ENCODE measurements around the gene ATP2A2. TPM values are rescaled to one million over a fixed set of nuclear protein-coding genes. Genes with fewer than 3 reads are reported as not detected.

ATP2A2 gene
- total and polyA plus RNA-seq, 2 of the 8 experiments (the other 6 are each of a cell fraction or from before 2014, with no cell fraction given), result 86.1 to 271 TPM

DNA sequence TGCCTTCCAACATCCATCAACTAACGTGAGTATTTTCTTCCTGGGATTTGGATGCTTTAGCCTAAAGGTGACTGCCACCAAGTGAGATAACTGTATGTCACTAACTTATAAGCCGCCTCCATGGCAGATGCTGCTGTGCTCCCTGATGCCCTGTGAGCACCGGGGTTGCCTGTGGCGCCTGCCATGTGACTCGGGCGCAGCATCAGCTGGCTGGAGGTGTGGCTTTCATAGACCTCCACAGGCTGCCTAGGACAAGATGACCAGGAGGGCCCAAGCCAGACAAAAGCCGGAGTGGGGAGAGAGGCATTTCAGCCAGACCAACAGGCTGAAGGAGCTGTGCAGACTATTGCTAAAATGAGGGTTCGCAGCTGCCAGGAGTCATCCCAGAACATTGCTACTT, 66.7 kb downstream of the ATP2A2 start:
- Histone ChIP-seq H3K4ac (replicated peaks; ENCODE audit: insufficient read length, low read depth, low read length) (no peak overlapping the region), H3K4me2 (ENCODE audit: insufficient read depth in 1 of 2, low read depth in 2 of 2, low read length in 2 of 2) (no peak overlapping the region), H2BK120ac (replicated peaks; ENCODE audit: low read depth, low read length) (no peak overlapping the region), H3K9ac (replicated peaks in 1 of 4; ENCODE audit: extremely low read depth in 1 of 4, low read depth in 3 of 4, low read length in 3 of 4) (no peak overlapping the region), H4K91ac (replicated peaks; ENCODE audit: insufficient read length, low read length) (no peak overlapping the region), H4K5ac (ENCODE audit: insufficient read length, low read depth, low read length) (no peak overlapping the region), H3K4me3 (ENCODE audit: extremely low read depth in 1 of 4, insufficient read depth in 2 of 4, low read depth in 3 of 4, low read length in 4 of 4) (no peak overlapping the region), H3K4me1 (replicated peaks in 1 of 4; ENCODE audit: control insufficient read depth in 3 of 4, insufficient read depth in 4 of 4, low read length in 3 of 4) (no peaks in the 10 kb centered on the region; a peak in 2 of 7 replicates), H2AK5ac (ENCODE audit: low read depth, low read length) (no peak overlapping the region), H2BK15ac (ENCODE audit: low read length) (no peak overlapping the region), H3K79me1 (ENCODE audit: low read depth, low read length) (peaks cover 2% of the 10 kb centered on the region; the same call in 1 of the 2 replicates), H3K18ac (ENCODE audit: extremely low read depth, low read length) (no peak overlapping the region), H4K20me1 (replicated peaks in 1 of 2; ENCODE audit: control insufficient read depth in 1 of 2, insufficient read depth in 2 of 2, low read length in 2 of 2) (peaks cover 5 to 11% of the 10 kb centered on the region in 2 experiments), H3K27me3 (replicated peaks in 1 of 4; ENCODE audit: control insufficient read depth in 3 of 4, extremely low read depth in 1 of 4, insufficient read depth in 3 of 4, low read length in 3 of 4) (no peaks in the 10 kb centered on the region), H3K23ac (ENCODE audit: insufficient read length) (no peak overlapping the region), H3K36me3 (ENCODE audit: control insufficient read depth in 2 of 4, insufficient read depth in 4 of 4, low read length in 3 of 4) (peaks cover 45 to 71% (median 53%) of the 10 kb centered on the region in 4 experiments), H3K79me2 (ENCODE audit: control insufficient read depth in 1 of 2, insufficient read depth in 2 of 2, low read length in 2 of 2) (no peaks in the 10 kb centered on the region), H3K23me2 (ENCODE audit: low read depth, low read length) (no peaks in the 10 kb centered on the region), H2AFZ (ENCODE audit: low read length) (no peak overlapping the region), H2BK5ac (ENCODE audit: low read depth, low read length) (no peak overlapping the region), H3K14ac (ENCODE audit: insufficient read length) (no peak overlapping the region), H4K8ac (ENCODE audit: extremely low read depth, insufficient read depth, low read length) (no peak overlapping the region), H2BK20ac (ENCODE audit: low read length) (no peak overlapping the region), H2BK12ac (ENCODE audit: low read depth, low read length) (no peak overlapping the region), H3K56ac (replicated peaks; ENCODE audit: insufficient read length, low read depth, low read length) (no peak overlapping the region), H3K9me3 (ENCODE audit: insufficient read depth in 2 of 2, low read depth in 1 of 2, low read length in 1 of 2) (no peaks in the 10 kb centered on the region), H3K27ac (ENCODE audit: low read depth, low read length) (no peak overlapping the region)
- 93% methylated on average over 8 of the region's 8 CpGs; no CpG with 5 or more reads in 1 of the 2 experiments for WGBS, 2 experiments (ENCODE audit: extremely low coverage in 1 of 2, insufficient coverage in 1 of 2, insufficient read length in 1 of 2, insufficient replicate concordance in 2 of 2, low coverage in 1 of 2, low lambda C conversion rate in 2 of 2, missing lambda C conversion rate in 1 of 2)
- FAIRE-seq (no peak), DNase-seq (ENCODE audit: low read depth in 1 of 2, low spot score in 2 of 2) (no peak)
- POLR2A ChIA-PET (ENCODE audit: partially characterized antibody), result interaction anchor here (0.7 to 8.1 kb wide), 5 partner anchors 9 to 25 kb away, joined by 3 to 48 read pairs (median 4); no protein-coding TSS in a partner anchor
- CTCF ChIA-PET (ENCODE audit: partially characterized antibody), result interaction anchor here (1.7 kb wide), 1 partner anchor 246 kb away, joined by 6 read pairs; no protein-coding TSS in a partner anchor
- TF ChIP-seq BACH1 (IDR thresholded peaks at IDR 0.05; ENCODE audit: low read length) (no peak), CTBP2 (IDR thresholded peaks at IDR 0.05; ENCODE audit: borderline replicate concordance, insufficient read depth, insufficient read length, low read length) (no peak), SP1 (IDR thresholded peaks at IDR 0.05; ENCODE audit: low read depth, low read length) (no peak), POLR2AphosphoS5 (IDR thresholded peaks at IDR 0.05; ENCODE audit: low read depth, low read length) (no peak; the same call in 1 of the 2 replicates), SIN3A (conservative IDR thresholded peaks at IDR 0.05 in 1 of 2, IDR thresholded peaks at IDR 0.05 in 1 of 2; ENCODE audit: low read depth in 1 of 2, low read length in 2 of 2) (no peak), SP2 (IDR thresholded peaks at IDR 0.05; ENCODE audit: low read length) (no peak), CHD2 (IDR thresholded peaks at IDR 0.05; ENCODE audit: low read length) (no peak), SIX5 (IDR thresholded peaks at IDR 0.05; ENCODE audit: low read depth, low read length) (no peak), SRF (IDR thresholded peaks at IDR 0.05; ENCODE audit: low read depth, low read length) (no peak), KDM5A (IDR thresholded peaks at IDR 0.05; ENCODE audit: low read length) (no peak), BCL11A (IDR thresholded peaks at IDR 0.05; ENCODE audit: low read depth in 2 of 2, low read length in 2 of 2) (no peak), CHD1 (IDR thresholded peaks at IDR 0.05; ENCODE audit: low read depth, low read length) (no peak), SP4 (IDR thresholded peaks at IDR 0.05; ENCODE audit: low read length) (no peak)
- TF ChIP-seq, protein P1, sequence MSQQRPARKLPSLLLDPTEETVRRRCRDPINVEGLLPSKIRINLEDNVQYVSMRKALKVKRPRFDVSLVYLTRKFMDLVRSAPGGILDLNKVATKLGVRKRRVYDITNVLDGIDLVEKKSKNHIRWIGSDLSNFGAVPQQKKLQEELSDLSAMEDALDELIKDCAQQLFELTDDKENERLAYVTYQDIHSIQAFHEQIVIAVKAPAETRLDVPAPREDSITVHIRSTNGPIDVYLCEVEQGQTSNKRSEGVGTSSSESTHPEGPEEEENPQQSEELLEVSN (IDR thresholded peaks at IDR 0.05), result no peak
- TF ChIP-seq, protein P2, sequence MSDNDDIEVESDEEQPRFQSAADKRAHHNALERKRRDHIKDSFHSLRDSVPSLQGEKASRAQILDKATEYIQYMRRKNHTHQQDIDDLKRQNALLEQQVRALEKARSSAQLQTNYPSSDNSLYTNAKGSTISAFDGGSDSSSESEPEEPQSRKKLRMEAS (IDR thresholded peaks at IDR 0.05), result no peak
